HCT116 (cell line): ENCODE results near the gene IL18.

ENCODE experiments used
- EZH2 ChIP-seq: fragments of 200-600 bp; sonication (generic); IDR thresholded peaks from 2 replicates; pipeline ENCODE4 v1.6.1; 2017; ENCODE audit warnings: antibody characterized with exemption, mixed run types
- POLR2AphosphoS5 ChIP-seq: IDR thresholded peaks from 2 replicates; pipeline ENCODE4 v1.6.1; 2011; ENCODE audit warnings: mild to moderate bottlenecking, low read depth, low read length, moderate library complexity
- SIN3A ChIP-seq: IDR thresholded peaks from 2 replicates; pipeline ENCODE4 v1.6.1; 2012; ENCODE audit warnings: low read depth
- TF ChIP-seq, protein P1 (sequence below), 3 experiments: fragments of 200-600 bp in 1 of 3; sonication (generic) in 1 of 3; IDR thresholded peaks in 2 of 3; conservative IDR thresholded peaks in 1 of 3; 2 replicates each; pipeline ENCODE4 v1.5.1; 2012 to 2017; ENCODE audit warnings: low read depth in 2 of 3, low read length in 2 of 3, antibody characterized with exemption in 1 of 3, borderline replicate concordance in 1 of 3, control low read depth in 1 of 3, mild to moderate bottlenecking in 1 of 3, mixed read lengths in 1 of 3, mixed run types in 1 of 3, moderate library complexity in 1 of 3; ENCODE audit not compliant: insufficient read depth in 1 of 3
- TF ChIP-seq, protein P2 (sequence below): IDR thresholded peaks from 2 replicates; pipeline ENCODE4 v1.6.1; 2012
- TF ChIP-seq, protein P3 (sequence below): IDR thresholded peaks from 2 replicates; pipeline ENCODE4 v1.6.1; 2012

DNA sequence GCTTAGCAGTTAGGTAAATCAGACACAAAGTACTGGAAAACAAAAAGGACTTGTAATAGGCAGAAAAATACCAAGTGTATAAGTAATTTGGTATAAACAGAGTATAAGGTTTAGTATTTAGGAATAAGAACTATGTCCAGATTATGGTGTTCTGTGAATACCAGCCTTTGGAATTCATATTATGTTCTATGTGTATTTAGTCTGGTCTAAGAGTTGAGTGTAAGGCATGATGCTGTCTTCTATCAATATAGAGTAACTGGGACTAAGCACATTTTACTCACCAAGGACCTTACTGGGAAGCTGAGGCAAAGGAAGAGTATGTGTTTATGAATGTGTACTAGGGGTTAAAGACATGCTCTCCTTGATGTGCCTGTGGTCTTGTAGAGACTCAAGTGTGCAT is 67.7 kb downstream of the IL18 start:
- TF ChIP-seq, protein P1, sequence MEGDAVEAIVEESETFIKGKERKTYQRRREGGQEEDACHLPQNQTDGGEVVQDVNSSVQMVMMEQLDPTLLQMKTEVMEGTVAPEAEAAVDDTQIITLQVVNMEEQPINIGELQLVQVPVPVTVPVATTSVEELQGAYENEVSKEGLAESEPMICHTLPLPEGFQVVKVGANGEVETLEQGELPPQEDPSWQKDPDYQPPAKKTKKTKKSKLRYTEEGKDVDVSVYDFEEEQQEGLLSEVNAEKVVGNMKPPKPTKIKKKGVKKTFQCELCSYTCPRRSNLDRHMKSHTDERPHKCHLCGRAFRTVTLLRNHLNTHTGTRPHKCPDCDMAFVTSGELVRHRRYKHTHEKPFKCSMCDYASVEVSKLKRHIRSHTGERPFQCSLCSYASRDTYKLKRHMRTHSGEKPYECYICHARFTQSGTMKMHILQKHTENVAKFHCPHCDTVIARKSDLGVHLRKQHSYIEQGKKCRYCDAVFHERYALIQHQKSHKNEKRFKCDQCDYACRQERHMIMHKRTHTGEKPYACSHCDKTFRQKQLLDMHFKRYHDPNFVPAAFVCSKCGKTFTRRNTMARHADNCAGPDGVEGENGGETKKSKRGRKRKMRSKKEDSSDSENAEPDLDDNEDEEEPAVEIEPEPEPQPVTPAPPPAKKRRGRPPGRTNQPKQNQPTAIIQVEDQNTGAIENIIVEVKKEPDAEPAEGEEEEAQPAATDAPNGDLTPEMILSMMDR (IDR thresholded peaks at IDR 0.05 in 2 of 3, conservative IDR thresholded peaks at IDR 0.05 in 1 of 3; ENCODE audit: borderline replicate concordance in 1 of 3, insufficient read depth in 1 of 3, low read depth in 2 of 3, low read length in 2 of 3): no peak
- no peak for TF ChIP-seq EZH2
- TF ChIP-seq, protein P2, sequence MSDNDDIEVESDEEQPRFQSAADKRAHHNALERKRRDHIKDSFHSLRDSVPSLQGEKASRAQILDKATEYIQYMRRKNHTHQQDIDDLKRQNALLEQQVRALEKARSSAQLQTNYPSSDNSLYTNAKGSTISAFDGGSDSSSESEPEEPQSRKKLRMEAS: no peak
- TF ChIP-seq POLR2AphosphoS5: no peak
- TF ChIP-seq, protein P3, sequence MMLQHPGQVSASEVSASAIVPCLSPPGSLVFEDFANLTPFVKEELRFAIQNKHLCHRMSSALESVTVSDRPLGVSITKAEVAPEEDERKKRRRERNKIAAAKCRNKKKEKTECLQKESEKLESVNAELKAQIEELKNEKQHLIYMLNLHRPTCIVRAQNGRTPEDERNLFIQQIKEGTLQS: no peak
- TF ChIP-seq SIN3A: no peak
